Hepatocyte (in vitro differentiated cells): Measurements from ENCODE around the gene CARS1.

ENCODE experiments used
- CTCF ChIP-seq: fragments of 200-600 bp; sonication (generic); IDR thresholded peaks from 2 replicates; pipeline ENCODE4 v1.5.1; 2016; ENCODE audit warnings: antibody characterized with exemption, mild to moderate bottlenecking; ENCODE audit not compliant: poor library complexity
- EZH2 ChIP-seq: fragments of 200-600 bp; sonication (generic); IDR thresholded peaks from 2 replicates; pipeline ENCODE4 v1.6.1; 2016; ENCODE audit warnings: antibody characterized with exemption, mild to moderate bottlenecking, borderline replicate concordance

- TF ChIP-seq CTCF = no peak
- no peak for TF ChIP-seq EZH2
Observed at GRCh38 chr11:3086114-3086513, 28.9 kb upstream of the CARS1 start.
